Breast epithelium (tissue), 3 donors: Measurements from ENCODE around the gene ZDHHC20.

ENCODE experiments used
- CTCF ChIP-seq, 3 donors: fragments of 450-650 bp; IDR thresholded peaks; one replicate each; pipeline ENCODE4 v1.5.1; 2016 to 2017; ENCODE audit warnings: antibody characterized with exemption in 3 of 3, mild to moderate bottlenecking in 3 of 3, moderate library complexity in 3 of 3
- POLR2A ChIP-seq: fragments of 450-650 bp; IDR thresholded peaks from one replicate; pipeline ENCODE4 v1.6.1; 2016; ENCODE audit warnings: antibody characterized with exemption, mild to moderate bottlenecking, moderate library complexity

- TF ChIP-seq POLR2A, result no peak
- no peak for TF ChIP-seq CTCF (IDR thresholded peaks at IDR 0.05)
These were observed 117.3 kb downstream of the ZDHHC20 start for GRCh38 chr13:21341637-21342422.
